Muscle of arm (tissue), 14 donors: ENCODE measurements around the gene PMIS2. TPM values are rescaled to one million over a fixed set of nuclear protein-coding genes. Genes with fewer than 3 reads are reported as not detected.
A peak's percentile ranks its signal among the peaks of the same experiment; 100 is the strongest.

Experiments used
- DNase-seq: peaks from one replicate; pipeline ENCODE4 v3.0.0-alpha.2; 2013
- long read RNA-seq, 11 donors: transcript quantifications; one replicate each; lab custom pipeline, GENCODE V29; 2026
- polyA plus RNA-seq, 12 donors: library from polyadenylated mRNA; unstranded; fragments of 120-200 nt; gene quantifications; one replicate each; pipeline ENCODE4 v1.2.1, GENCODE V29; 2013; ENCODE audit not compliant: insufficient read length in 12 of 12

PMIS2 gene
- not detected for polyA plus RNA-seq
- long read RNA-seq, donor 1, result 0 reads
- long read RNA-seq, donor 2, result 0 reads
- long read RNA-seq, donor 3, result 0 reads
- long read RNA-seq, donor 4, result 0 reads
- long read RNA-seq, donor 5, result 0 reads
- long read RNA-seq, donor 6, result 0 reads
- long read RNA-seq, donor 7, result 0 reads
- long read RNA-seq, donor 8, result 0 reads
- long read RNA-seq, donor 9, result 0 reads
- long read RNA-seq, donor 10, result 0 reads
- long read RNA-seq, donor 11, result 0 reads

DNA sequence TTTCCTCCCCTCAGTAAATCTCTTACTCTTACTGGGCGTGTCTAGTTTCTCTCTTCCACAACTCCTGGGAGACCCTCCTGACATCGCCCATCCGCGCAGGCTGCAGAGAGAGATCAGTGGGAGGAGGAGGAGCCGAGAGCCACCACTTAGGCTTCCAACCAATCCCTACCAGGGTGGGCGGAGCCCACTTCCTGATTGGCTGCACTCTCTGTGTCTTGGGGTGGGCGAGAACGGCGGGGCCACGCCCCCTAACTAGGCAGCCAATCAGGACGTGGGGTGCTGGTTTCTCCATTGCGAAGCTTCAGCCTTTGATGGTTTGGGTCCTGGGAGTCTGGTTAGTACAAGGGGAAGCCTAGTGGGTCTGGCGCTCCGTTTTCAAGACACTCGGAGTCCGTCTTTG is at the start of gene PMIS2:
Gene PMIS2, plus strand, starts transcription at position 326 of the 400 bp plus-strand sequence. CDS start 87 bp downstream, outside the sequence.
- DNase-seq, result no peak

GRCh38 chr19:35539314-35539713 is 46.7 kb upstream of the PMIS2 start:
- DNase-seq, result no peak

DNA sequence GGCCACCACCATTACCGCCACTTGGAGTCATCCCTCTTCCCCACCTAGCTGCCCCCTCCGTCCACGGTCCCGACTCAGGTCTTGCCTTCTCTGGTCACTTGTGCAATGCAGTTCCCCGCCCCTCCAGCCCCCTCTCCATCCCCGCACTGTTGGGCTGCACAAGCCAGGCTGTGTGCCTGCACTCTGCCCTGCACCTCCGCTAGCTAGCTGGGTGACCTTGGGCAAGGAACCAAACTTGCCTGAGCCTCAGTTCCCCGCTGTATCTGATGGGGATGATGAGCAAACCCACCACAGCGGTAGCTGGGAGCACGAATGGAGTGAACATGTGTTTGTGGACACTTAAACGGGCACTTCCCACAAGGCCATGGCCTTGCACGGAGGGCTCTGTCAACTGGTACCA is 46.1 kb upstream of the PMIS2 start:
- DNase-seq, result no peak

DNA sequence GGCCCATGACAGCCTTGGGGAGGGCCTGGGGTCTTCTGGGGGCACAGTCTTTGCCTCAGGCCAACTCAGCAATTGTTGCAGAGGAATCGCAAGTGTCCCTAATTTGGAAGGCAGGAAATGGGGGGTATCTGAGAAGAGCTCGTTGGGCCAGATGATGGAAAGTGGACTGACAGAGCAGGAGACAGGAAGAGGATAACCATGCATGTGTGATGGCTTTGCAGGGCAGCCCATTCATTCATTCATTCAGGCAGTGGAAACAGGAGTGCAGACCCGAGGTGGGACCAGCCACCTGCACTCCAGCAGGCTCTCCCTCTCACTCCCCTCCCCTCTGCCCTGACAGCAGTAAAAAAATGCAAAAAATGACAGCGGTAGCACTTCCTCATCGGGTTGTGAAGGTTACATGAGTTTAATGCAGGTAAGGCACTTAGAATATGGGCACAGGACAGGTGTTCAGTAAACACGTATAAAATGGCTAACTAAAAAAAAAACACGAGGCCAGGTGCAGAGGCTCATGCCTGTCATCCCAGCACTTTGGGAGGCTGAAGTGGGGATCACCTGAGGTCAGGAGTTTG is 45.5 kb upstream of the PMIS2 start:
- no peak for DNase-seq

DNA sequence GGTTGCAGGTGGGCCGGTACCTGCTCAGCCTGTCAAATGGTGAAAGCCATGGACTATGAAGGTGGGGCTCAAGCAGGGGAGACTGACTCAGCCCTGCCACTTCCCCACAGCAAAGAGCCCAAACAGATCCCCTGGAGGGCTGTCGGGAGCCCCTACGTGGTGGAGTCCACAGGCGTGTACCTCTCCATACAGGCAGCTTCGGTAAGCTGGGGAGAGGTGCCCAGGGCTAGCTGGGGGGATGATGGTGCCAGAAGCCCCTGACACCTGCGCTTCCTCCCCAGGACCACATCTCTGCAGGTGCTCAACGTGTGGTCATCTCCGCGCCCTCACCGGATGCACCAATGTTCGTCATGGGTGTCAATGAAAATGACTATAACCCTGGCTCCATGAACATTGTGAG is 43.8 kb upstream of the PMIS2 start:
- no peak for DNase-seq

DNA sequence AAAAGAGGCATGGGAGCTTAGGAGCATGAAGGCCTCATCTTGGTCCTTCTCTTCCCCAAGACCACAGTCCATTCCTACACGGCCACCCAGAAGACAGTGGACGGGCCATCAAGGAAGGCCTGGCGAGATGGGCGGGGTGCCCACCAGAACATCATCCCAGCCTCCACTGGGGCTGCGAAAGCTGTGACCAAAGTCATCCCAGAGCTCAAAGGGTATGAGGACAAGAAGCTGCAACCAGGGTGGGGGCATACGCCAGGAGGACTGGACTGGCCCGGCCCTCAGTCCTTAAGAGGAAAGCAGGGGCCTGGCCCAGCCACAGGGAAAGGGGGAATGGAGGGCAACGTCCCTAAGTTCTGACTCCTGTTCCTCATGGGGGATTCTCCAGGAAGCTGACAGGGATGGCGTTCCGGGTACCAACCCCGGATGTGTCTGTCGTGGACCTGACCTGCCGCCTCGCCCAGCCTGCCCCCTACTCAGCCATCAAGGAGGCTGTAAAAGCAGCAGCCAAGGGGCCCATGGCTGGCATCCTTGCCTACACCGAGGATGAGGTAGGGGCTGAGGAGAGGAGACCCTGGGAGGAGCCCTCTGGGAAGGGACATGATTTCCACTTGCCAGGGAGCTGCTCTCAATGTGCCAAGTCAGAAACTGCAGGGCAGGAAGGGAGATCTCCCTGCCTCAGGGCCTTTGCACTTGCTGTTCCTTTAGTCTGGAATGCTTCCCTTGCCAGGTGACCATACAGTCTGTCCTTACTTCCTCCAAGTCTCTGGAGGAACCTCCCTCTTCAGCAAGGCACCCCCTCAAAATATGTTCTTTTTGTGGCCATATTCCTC is 42.5 kb upstream of the PMIS2 start:
- no peak for DNase-seq

DNA sequence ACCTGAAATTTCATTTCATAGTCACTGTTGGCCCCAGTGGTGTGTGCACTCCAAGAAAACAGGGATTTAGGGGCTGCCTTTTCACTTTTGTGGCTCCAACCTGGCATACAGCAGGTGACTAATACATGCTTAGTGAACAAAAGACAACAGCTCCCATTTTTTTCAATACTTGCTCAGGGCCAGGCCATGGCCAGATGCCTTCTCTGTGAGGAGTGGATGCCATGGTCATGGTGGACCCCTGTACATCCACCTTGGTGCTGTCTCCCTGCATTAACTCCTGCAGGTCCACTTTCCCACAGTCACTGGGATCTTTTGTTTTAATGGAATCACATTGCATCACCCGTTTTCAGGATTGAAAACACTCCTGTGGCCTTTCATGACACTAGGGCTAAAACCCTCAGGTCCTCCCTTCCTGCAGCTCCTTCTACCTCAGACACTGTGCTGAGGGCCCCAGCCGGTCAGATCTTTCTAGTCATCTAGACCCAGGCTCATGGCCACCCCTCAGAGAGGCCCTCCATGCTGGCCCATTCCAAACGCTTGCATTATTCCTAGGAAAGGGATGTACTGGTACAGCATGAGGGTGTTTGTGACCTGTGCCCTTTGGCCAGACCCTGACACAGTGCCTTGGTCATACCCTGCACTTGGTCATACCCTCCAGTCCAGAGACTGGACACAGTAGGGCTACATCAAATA is 41.7 kb upstream of the PMIS2 start:
- no peak for DNase-seq

DNA sequence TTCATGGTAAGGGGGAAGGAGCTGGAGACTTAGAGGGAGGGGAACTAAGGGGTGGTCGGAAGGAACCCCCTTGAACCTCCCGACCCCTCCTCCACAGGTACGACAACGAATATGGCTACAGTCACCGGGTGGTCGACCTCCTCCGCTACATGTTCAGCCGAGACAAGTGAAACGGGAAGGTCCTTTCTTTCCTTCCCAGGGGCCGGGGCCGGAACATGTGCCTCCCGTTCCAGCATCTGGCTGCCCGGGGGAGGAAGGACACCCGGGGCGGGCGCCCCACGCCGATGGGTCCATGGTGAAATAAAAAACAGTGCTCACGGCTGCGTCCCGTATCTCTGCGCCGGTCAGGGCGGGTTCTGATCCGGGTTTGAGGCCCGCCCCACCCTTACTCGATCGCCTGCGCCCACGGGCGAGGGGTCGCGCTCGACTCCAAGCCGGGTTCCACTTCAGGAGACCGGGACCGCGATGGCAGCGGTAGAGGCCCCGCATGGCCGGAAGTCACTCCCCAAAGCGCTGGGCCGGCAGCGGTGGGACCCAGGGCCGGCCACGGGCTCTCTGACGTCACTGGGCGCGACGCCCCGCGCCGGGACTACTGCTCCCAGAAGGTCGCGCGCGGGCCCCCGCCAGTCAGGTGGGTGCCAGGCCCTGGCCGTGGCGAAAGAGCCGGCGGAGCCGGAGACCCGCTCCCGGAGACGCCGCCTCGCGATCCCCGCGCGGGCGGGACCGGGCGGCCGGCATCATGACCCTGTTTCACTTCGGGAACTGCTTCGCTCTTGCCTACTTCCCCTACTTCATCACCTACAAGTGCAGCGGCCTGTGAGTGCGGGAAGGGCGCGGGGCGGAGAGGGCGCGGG is 40.7 kb upstream of the PMIS2 start, which contains the start of gene TMEM147:
Gene TMEM147, plus strand, starts transcription at position 626 of the 854 bp plus-strand sequence. Its CDS starts 114 bp downstream, at position 740.
- DNase-seq, result peak; percentile 90

DNA sequence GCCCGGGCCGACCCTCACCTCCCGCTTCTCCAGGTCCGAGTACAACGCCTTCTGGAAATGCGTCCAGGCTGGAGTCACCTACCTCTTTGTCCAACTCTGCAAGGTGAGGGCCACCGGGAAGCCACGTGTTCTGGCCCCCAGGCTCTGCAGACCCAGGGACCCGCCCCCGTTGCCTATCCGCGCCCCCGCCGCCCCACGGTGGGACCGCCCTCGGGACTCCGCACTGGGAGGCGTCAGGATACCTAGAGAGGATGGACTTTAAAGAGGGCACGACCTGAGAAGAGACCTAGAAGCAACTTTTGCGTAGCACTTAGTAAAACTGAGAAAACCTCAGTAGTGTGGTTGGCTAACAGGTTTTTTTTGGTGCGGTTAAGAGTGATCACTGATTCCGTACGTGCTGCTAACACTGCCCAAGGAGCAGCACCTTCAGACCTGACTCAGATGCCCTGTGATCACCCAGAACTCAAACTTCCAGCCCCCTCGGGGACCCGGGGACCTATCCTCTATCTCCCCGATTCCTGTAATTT is 40.1 kb upstream of the PMIS2 start:
- DNase-seq, result no peak

DNA sequence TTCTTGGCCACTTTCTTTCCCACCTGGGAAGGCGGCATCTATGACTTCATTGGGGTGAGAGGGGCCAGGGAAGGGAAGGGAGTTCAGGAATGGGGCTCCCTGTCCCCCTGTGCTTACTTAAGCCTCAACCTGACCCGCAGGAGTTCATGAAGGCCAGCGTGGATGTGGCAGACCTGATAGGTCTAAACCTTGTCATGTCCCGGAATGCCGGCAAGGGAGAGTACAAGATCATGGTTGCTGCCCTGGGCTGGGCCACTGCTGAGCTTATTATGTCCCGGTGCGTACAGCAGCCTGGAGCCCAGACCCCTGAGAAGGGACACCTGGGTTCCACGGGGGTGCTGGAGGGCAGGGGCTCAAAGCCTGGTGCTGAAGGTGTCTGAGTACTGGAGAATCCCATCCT is 39.4 kb upstream of the PMIS2 start:
- no peak for DNase-seq

GRCh38 chr19:35549174-35549788 is 36.7 kb upstream of the PMIS2 start:
- peak; percentile 27 for DNase-seq

DNA sequence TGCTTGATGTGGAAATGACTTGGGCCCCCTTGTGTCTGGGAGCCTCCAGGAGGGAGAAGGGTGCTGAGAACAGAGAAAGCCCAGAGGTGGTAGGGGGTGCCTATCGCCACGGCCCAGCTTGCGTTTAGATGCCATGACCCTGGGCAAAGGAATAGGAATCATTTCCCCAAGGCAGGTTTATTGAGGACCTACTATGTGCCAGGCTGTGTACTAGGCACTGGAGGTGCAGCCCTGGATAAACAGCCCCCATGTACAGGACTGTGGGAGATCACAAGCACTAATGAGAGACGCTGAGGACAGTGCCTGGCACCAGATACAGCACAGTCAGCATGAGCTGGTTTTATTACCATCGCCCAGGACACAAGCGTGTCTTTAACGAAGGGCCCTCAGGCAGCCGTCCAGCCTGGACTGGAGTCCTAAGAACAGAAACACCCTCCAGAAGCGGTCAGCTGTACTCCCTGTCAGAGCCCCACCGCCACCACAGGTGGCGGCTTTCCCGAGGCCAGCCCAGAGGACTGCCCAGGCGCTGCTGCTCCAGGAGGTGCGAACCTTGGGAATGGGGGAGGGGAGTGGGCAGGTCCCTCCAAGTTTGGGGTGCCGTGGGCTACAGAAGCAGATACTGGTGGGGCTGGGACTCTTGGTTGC is 36.0 kb upstream of the PMIS2 start:
- no peak for DNase-seq

- DNase-seq, result no peak
Measured at GRCh38 chr19:35551091-35551810, 34.7 kb upstream of the PMIS2 start.

DNA sequence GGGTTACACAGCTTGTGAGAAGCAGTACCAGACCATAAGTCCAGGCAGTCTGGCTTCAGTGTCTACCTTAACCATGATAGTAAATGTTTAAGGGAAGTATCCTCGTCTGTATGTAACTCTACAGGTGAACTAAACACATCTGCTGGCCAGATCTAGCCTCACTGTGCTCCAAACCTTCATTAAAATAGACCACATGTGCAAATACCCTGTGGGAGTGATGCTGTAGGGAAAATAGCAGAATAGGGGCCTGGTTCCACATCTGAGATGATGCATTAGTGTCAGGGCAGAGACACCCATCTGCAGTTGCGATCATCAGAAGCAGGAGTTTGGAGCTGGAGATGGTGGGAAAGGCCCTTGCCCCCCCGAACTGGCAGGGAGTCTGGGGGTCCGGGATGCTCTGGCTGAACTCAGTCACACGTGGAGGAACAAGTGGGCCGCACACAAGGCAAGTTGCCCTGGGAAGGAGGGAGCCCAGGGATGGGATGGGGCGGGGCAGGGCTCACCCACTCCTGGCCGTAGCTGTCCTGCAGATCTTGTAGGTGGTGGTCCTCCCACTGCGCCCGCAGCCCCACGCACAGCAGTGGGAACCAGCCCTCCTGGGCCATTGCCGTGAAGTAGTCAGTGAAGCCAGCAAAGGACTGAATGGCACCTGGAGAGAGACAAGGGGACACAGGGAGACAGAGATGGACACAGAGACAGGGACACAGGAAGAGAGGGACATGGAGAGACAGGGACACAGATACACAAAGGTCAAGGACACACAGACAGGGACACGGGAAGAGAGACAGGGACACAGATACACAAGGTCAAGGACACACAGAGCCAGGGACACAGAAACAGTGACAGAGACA is 33.2 kb upstream of the PMIS2 start:
- DNase-seq, result no peak

GRCh38 chr19:35553385-35554000 is 32.5 kb upstream of the PMIS2 start:
- no peak for DNase-seq

DNA sequence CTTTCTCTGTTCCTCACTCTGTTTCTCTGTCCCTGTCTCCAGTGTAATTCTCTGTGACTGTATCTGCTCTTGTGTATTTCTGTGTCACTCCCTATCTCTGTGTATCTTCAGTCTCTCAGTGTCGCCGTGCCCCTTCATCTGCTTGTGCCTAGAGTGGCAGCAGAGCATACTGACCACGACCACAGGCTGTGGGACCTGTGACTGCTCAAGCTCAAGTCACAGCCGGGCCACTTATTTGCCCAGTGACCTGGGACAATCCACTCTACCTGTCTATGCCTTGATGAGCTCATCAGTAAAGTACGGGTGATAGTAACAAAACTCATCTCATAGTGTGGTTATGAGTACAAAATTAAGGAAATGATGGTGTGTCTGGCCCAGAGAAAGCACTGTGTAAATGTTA is 31.9 kb upstream of the PMIS2 start:
- no peak for DNase-seq

- no peak for DNase-seq
Measured at GRCh38 chr19:35555301-35556005, 30.5 kb upstream of the PMIS2 start.
